GM12865 (cell line): ENCODE results near the gene DZIP3.
"Not testable (repeated sequence)": the region's sequence is repeated elsewhere in the genome, so short reads cannot be mapped to it uniquely, and the experiment has no call there.

ENCODE experiments used
- DNase-seq: peaks from one replicate; pipeline ENCODE4 v3.0.0; 2010; ENCODE audit warnings: low read depth
- H3K4me3 ChIP-seq: 2 replicates; pipeline ENCODE4 v1.5.1; 2011; ENCODE audit warnings: mild to moderate bottlenecking, low read depth, low read length, control low read depth
- TF ChIP-seq, protein P1 (sequence below): IDR thresholded peaks from 2 replicates; pipeline ENCODE4 v1.5.1; 2011; ENCODE audit warnings: low read length, control low read depth, low read depth, inconsistent platforms; ENCODE audit not compliant: insufficient read depth; ENCODE audit errors: missing control alignments

The DZIP3 gene

DNA sequence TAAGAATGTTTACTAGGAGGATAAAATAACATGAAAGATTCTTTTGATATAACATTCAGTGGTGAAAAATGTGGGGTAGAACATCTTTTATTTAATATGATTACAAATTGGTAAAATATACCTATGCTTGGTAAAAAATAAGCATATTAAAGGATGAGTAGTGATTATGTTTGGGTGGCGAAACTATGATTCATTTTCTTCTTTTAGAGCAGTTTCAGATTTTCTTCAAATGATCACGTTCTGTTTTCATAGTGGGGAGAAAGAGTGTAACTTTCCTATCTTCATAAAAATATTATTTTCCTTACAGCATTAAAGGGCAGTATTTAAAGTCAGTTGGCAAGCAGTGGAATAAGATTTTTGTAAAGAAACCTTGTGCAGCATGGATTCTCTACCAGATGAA lies 15.5 kb downstream of the DZIP3 start:
- TF ChIP-seq, protein P1, sequence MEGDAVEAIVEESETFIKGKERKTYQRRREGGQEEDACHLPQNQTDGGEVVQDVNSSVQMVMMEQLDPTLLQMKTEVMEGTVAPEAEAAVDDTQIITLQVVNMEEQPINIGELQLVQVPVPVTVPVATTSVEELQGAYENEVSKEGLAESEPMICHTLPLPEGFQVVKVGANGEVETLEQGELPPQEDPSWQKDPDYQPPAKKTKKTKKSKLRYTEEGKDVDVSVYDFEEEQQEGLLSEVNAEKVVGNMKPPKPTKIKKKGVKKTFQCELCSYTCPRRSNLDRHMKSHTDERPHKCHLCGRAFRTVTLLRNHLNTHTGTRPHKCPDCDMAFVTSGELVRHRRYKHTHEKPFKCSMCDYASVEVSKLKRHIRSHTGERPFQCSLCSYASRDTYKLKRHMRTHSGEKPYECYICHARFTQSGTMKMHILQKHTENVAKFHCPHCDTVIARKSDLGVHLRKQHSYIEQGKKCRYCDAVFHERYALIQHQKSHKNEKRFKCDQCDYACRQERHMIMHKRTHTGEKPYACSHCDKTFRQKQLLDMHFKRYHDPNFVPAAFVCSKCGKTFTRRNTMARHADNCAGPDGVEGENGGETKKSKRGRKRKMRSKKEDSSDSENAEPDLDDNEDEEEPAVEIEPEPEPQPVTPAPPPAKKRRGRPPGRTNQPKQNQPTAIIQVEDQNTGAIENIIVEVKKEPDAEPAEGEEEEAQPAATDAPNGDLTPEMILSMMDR = no peak
- no peak overlapping the region for H3K4me3 ChIP-seq
- no peak for DNase-seq

DNA sequence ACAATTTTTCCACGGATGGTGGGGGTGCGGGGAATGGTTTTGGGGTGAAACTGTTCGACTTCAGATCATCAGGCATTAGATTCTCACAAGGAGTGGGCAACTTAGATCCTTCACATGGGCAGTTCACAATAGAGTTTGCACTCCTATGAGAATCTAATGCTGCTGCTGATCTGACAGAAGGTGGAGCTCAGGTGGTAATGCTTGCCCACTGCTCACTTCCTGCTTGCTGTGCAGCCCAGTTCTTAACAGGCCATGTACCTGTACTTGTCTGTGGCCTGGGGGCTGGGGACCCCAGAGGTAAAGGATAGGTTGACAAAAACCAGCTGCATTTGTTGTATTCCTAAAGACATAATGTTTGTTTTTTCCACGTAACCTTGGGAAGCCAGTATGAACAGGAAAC lies 16.0 kb downstream of the DZIP3 start:
- no peak for DNase-seq
- no peak overlapping the region for H3K4me3 ChIP-seq
- TF ChIP-seq, protein P1 = no peak

DNA sequence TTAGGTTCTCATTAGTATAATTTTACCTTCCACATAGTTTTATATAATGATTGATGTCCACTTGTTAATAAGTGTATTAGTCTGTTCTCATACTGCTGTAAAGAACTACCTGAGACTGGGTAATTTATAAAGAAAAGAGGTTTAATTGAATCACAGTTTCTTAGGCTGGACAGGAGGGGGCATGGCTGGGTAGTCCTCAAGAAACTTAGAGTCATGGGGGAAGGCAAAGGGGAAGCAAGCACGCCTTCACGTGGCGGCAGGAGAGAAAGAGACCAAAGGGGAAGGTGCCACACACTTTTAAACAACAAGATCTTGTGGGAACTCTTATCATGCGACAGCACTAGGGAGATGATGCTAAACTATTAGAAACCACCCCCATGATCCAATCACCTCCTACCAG lies 19.2 kb downstream of the DZIP3 start:
- no peak for DNase-seq
- H3K4me3 ChIP-seq = no peak overlapping the region
- TF ChIP-seq, protein P1 = no peak

DNA sequence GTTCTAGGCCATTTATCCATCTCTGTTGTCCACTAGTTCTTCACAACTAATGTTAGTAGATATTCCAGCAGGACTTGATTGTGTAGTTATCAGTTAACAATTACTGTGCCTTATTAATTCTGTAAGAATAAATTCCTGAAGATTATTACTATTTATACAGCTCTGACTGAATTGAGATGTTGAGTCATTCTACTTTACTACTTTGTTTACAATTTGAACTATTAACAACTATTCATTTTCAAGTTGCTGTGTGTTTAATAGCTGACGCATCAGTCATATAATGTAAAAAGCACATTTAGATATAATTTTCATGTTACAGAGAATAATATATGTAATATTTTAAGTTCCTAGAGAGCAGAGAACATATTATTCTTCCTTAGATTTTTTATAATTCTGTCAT lies 21.1 kb downstream of the DZIP3 start:
- no peak overlapping the region for H3K4me3 ChIP-seq
- TF ChIP-seq, protein P1 = no peak
- DNase-seq = no peak

DNA sequence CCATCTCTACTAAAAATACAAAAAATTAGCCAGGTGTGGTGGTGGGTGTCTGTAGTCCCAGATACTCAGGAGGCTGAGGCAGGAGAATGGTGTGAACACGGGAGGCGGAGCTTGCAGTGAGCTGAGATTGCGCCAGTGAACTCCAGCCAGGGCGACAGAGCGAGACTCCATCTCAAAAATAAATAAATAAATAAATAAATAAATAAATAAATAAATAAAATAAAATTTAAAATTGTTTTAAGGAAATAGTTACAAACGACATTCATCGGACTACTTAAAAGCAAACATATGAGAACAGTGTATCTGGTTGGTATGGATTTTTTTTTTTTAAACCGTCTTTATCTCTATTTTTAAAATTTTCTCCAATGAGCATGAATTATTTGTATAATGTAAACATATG lies 26.6 kb downstream of the DZIP3 start:
- not testable (repeated sequence) for DNase-seq, H3K4me3 ChIP-seq

DNA sequence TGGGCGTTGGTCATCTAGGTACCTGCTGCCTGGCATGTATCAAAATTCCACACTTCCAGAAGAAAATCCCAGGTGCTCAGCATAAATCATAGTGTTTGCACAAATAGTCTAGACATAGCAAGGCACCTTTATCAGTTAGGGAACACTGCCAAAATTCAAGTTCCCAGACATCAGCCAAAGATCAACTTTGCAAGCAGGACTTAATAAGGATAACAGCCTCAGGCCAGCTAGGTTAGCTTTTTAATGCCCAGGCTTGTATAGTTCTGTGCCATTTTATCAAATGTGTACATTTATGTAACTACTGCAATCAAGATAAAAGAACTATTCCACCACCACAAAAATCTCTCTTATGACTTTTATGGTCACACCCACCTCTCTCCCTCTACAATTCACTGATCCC lies 30.7 kb downstream of the DZIP3 start:
- H3K4me3 ChIP-seq = no peak overlapping the region
- TF ChIP-seq, protein P1 = no peak
- no peak for DNase-seq

DNA sequence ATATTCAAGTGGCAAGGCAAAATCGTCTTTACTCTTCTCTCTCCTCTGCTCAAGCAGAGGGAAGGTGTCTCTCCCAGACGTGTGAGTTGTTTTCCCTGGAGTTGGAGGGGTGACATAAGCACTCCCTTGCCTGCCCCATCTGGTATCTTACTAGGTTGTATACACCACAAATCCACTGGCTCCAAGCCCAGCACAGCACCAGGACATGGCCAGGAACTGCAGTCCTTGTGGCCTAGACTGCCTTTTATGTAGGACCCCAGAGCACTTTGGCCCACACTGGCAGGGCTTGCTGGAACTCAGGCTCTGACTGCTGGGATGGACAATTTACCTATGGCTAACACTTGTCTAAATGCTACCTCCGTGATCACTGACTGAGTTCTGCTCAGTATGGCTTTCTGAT lies 34.0 kb downstream of the DZIP3 start:
- DNase-seq = no peak
- H3K4me3 ChIP-seq = no peak overlapping the region
- TF ChIP-seq, protein P1 = no peak

DNA sequence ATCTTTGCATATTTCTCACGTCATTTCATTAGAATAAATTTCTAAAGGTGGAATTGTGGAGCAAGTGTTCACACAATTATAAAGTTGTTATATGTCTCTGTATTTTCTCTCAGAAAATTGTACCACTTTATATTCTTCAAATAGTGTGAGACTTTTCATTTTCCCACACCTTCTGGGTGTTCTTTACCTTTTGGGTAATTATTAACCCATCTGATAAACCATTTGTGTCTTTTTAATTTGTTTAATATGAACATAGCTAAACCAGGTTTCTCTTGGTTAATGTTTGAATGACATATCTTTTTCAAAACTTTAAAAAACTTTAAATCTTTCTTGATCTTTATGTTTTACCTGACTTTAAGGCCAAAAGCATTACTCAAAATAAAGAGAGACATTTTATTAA lies 40.5 kb downstream of the DZIP3 start:
- H3K4me3 ChIP-seq = no peak overlapping the region
- TF ChIP-seq, protein P1 = no peak
- DNase-seq = no peak
